OCI-LY3 (cell line): ENCODE results near the gene RIC1.

Experiments
- EZH2phosphoT487 ChIP-seq: fragments of 200-600 bp; shearing (Covaris generic); IDR thresholded peaks from 2 replicates; pipeline ENCODE4 v1.6.1; 2018; ENCODE audit warnings: antibody characterized with exemption, mixed run types, low read depth
- TF ChIP-seq, protein P1 (sequence below): fragments of 200-600, 300-600 bp; sonication (generic); IDR thresholded peaks from 2 replicates; pipeline ENCODE4 v1.5.1; 2014; ENCODE audit warnings: antibody characterized with exemption, low read length, low read depth

DNA sequence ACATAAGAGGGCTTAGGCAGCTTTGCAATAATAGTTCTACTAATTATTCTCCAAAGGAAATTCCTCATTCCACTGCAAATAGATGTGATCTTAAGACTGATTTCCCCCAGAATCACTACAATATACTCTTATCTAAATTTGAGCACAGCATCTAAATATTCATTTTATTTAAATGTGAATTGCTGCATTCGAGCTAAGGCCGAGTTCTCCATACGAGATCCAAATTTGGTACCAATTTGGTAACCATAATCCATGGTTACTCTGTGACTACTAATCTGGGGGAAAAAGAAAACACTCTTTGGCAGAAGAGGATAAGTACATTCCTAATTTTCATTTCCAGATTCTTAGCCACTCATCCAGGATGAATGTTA lies 19.7 kb upstream of the RIC1 start:
- TF ChIP-seq, protein P1, sequence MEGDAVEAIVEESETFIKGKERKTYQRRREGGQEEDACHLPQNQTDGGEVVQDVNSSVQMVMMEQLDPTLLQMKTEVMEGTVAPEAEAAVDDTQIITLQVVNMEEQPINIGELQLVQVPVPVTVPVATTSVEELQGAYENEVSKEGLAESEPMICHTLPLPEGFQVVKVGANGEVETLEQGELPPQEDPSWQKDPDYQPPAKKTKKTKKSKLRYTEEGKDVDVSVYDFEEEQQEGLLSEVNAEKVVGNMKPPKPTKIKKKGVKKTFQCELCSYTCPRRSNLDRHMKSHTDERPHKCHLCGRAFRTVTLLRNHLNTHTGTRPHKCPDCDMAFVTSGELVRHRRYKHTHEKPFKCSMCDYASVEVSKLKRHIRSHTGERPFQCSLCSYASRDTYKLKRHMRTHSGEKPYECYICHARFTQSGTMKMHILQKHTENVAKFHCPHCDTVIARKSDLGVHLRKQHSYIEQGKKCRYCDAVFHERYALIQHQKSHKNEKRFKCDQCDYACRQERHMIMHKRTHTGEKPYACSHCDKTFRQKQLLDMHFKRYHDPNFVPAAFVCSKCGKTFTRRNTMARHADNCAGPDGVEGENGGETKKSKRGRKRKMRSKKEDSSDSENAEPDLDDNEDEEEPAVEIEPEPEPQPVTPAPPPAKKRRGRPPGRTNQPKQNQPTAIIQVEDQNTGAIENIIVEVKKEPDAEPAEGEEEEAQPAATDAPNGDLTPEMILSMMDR = no peak
- TF ChIP-seq EZH2phosphoT487 = no peak
